HUES6 (cell line): ENCODE data around the gene PSG5.
"Not testable (repeated sequence)": the region's sequence is repeated elsewhere in the genome, so short reads cannot be mapped to it uniquely, and the experiment has no call there.

Experiments
- H3K27ac ChIP-seq: 2 replicates; pipeline ENCODE4 v1.7.0; 2013; ENCODE audit warnings: low read depth, mild to moderate bottlenecking, low read length, inconsistent platforms
- H3K27me3 ChIP-seq: 2 replicates; pipeline ENCODE4 v1.6.1; 2013; ENCODE audit warnings: low read length; ENCODE audit not compliant: control insufficient read depth, insufficient read depth
- H3K36me3 ChIP-seq: 2 replicates; pipeline ENCODE4 v1.6.1; 2013; ENCODE audit warnings: low read length; ENCODE audit not compliant: control insufficient read depth, insufficient read depth
- H3K4me1 ChIP-seq: 2 replicates; pipeline ENCODE4 v1.6.1; 2013; ENCODE audit warnings: low read length; ENCODE audit not compliant: control insufficient read depth, insufficient read depth
- H3K4me3 ChIP-seq: 2 replicates; pipeline ENCODE4 v1.5.1; 2013; ENCODE audit warnings: low read depth, low read length
- H3K9ac ChIP-seq: one replicate; pipeline ENCODE4 v1.6.1; 2013; ENCODE audit warnings: mild to moderate bottlenecking, low read length
- H3K9me3 ChIP-seq: 2 replicates; pipeline ENCODE4 v1.6.1; 2013; ENCODE audit warnings: low read depth, low read length; ENCODE audit not compliant: control insufficient read depth, insufficient read depth

Gene PSG5

GRCh38 chr19:43179569-43180147 is 6.7 kb downstream of the PSG5 start:
- H3K9me3 ChIP-seq, H3K36me3 ChIP-seq, H3K4me3 ChIP-seq, H3K27me3 ChIP-seq, H3K27ac ChIP-seq, H3K4me1 ChIP-seq, H3K9ac ChIP-seq: not testable (repeated sequence)

GRCh38 chr19:43178577-43178976 is 7.8 kb downstream of the PSG5 start:
- H3K27me3 ChIP-seq, H3K9ac ChIP-seq: not testable (repeated sequence)

GRCh38 chr19:43165906-43166305 is 20.4 kb downstream of the PSG5 start:
- not testable (repeated sequence) for H3K27me3 ChIP-seq, H3K4me1 ChIP-seq, H3K4me3 ChIP-seq, H3K9ac ChIP-seq, H3K9me3 ChIP-seq, H3K27ac ChIP-seq, H3K36me3 ChIP-seq

More at GRCh38 chr19:43178577-43178976, 7.8 kb downstream of the PSG5 start:
- not testable (repeated sequence) for H3K4me1 ChIP-seq, H3K36me3 ChIP-seq, H3K9me3 ChIP-seq, H3K4me3 ChIP-seq, H3K27ac ChIP-seq

GRCh38 chr19:43163135-43163534 is 23.2 kb downstream of the PSG5 start:
- H3K4me3 ChIP-seq, H3K27me3 ChIP-seq, H3K4me1 ChIP-seq, H3K9me3 ChIP-seq, H3K36me3 ChIP-seq, H3K9ac ChIP-seq, H3K27ac ChIP-seq: not testable (repeated sequence)

GRCh38 chr19:43162261-43162660 is 24.1 kb downstream of the PSG5 start:
- not testable (repeated sequence) for H3K27ac ChIP-seq, H3K9me3 ChIP-seq

GRCh38 chr19:43152214-43152613 is 34.1 kb downstream of the PSG5 start:
- H3K36me3 ChIP-seq = no peaks in the 10 kb centered on the region
- H3K9me3 ChIP-seq = peaks cover 13% of the 10 kb centered on the region; the same call in 1 of the 2 replicates
- H3K4me3 ChIP-seq = no peak overlapping the region
- no peak overlapping the region for H3K27ac ChIP-seq
- H3K4me1 ChIP-seq = no peaks in the 10 kb centered on the region
- H3K9ac ChIP-seq = no peak overlapping the region
- H3K27me3 ChIP-seq = no peaks in the 10 kb centered on the region

More at GRCh38 chr19:43162261-43162660, 24.1 kb downstream of the PSG5 start:
- not testable (repeated sequence) for H3K9ac ChIP-seq, H3K27me3 ChIP-seq, H3K4me3 ChIP-seq, H3K36me3 ChIP-seq, H3K4me1 ChIP-seq

GRCh38 chr19:43149788-43150187 is 36.5 kb downstream of the PSG5 start:
- H3K27ac ChIP-seq, H3K9ac ChIP-seq, H3K27me3 ChIP-seq, H3K4me3 ChIP-seq, H3K36me3 ChIP-seq, H3K4me1 ChIP-seq, H3K9me3 ChIP-seq: not testable (repeated sequence)

- H3K4me3 ChIP-seq = no peak overlapping the region
- H3K36me3 ChIP-seq = no peaks in the 10 kb centered on the region
- H3K9me3 ChIP-seq = peaks cover 6% of the 10 kb centered on the region; the same call in 1 of the 2 replicates
- no peaks in the 10 kb centered on the region for H3K4me1 ChIP-seq
- H3K27ac ChIP-seq = no peak overlapping the region
- no peak overlapping the region for H3K9ac ChIP-seq
- no peaks in the 10 kb centered on the region for H3K27me3 ChIP-seq
These were observed 38.1 kb downstream of the PSG5 start for GRCh38 chr19:43148233-43148632.

- not testable (repeated sequence) for H3K4me1 ChIP-seq, H3K36me3 ChIP-seq, H3K27me3 ChIP-seq, H3K9ac ChIP-seq, H3K27ac ChIP-seq, H3K9me3 ChIP-seq, H3K4me3 ChIP-seq
These were observed 44.6 kb downstream of the PSG5 start for GRCh38 chr19:43141763-43142162.

- no peaks in the 10 kb centered on the region for H3K27me3 ChIP-seq
- no peaks in the 10 kb centered on the region for H3K36me3 ChIP-seq
- no peak overlapping the region for H3K27ac ChIP-seq
- no peak overlapping the region for H3K4me3 ChIP-seq
- H3K4me1 ChIP-seq = no peaks in the 10 kb centered on the region
- no peak overlapping the region for H3K9ac ChIP-seq
- peaks cover 10% of the 10 kb centered on the region; the same call in 1 of the 2 replicates for H3K9me3 ChIP-seq
These were observed 53.6 kb downstream of the PSG5 start for GRCh38 chr19:43132696-43133095.

- not testable (repeated sequence) for H3K9ac ChIP-seq, H3K27me3 ChIP-seq, H3K36me3 ChIP-seq, H3K4me3 ChIP-seq, H3K4me1 ChIP-seq, H3K27ac ChIP-seq
- H3K9me3 ChIP-seq = peaks cover 10% of the 10 kb centered on the region; the same call in 1 of the 2 replicates
These were observed 55.0 kb downstream of the PSG5 start for GRCh38 chr19:43131281-43131842.
